Effector memory CD8-positive, alpha-beta T cell (primary cell): ENCODE data around the gene ADNP.
A peak's percentile ranks its signal among the peaks of the same experiment; 100 is the strongest.

Experiments
- ATAC-seq: fragments of 150-1000 bp; cut with Tn5 transposase; replicated peaks from 2 replicates; pipeline ENCODE4 v1.10.0; 2021; ENCODE audit warnings: mild to moderate bottlenecking, moderate library complexity
- DNase-seq, 3 experiments: peaks; one replicate each; pipeline ENCODE4 v3.0.0; 2021
- H3K27ac Mint-ChIP-seq, 2 donors: one replicate each; pipeline ENCODE4 v1.8.0; 2022; ENCODE audit warnings: mild to moderate bottlenecking in 2 of 2, mixed read lengths in 2 of 2, moderate library complexity in 2 of 2
- H3K27me3 Mint-ChIP-seq, 2 donors: one replicate each; pipeline ENCODE4 v1.8.0; 2022; ENCODE audit warnings: mixed read lengths in 2 of 2
- H3K36me3 Mint-ChIP-seq: one replicate; pipeline ENCODE4 v1.8.0; 2022; ENCODE audit warnings: mild to moderate bottlenecking, moderate library complexity, mixed read lengths; ENCODE audit not compliant: insufficient read depth
- H3K4me1 Mint-ChIP-seq, 2 donors: one replicate each; pipeline ENCODE4 v1.8.0; 2022; ENCODE audit warnings: low read depth in 2 of 2, mixed read lengths in 2 of 2
- H3K4me3 Mint-ChIP-seq, 2 donors: one replicate each; pipeline ENCODE4 v1.8.0; 2022; ENCODE audit warnings: mild to moderate bottlenecking in 2 of 2, mixed read lengths in 2 of 2, moderate library complexity in 2 of 2
- H3K9me3 Mint-ChIP-seq, 2 donors: one replicate each; pipeline ENCODE4 v1.8.0; 2022; ENCODE audit warnings: mixed read lengths in 2 of 2

ADNP gene

GRCh38 chr20:50909413-50909812, 21.8 kb downstream of the ADNP start:
- peaks cover 10% of the 10 kb centered on the region for H3K36me3 Mint-ChIP-seq
- H3K4me1 Mint-ChIP-seq, result peaks cover 47 to 78% of the 10 kb centered on the region in 2 donors
- ATAC-seq, result no peak

GRCh38 chr20:50904067-50904570, 27.1 kb downstream of the ADNP start:
- H3K36me3 Mint-ChIP-seq, result peaks cover 53% of the 10 kb centered on the region
- no peak for DNase-seq
- ATAC-seq, result no peak
- H3K4me3 Mint-ChIP-seq, result no peak overlapping the region
- no peaks in the 10 kb centered on the region for H3K27me3 Mint-ChIP-seq
- H3K27ac Mint-ChIP-seq, result peak overlapping the region; percentile 23 to 80
- no peaks in the 10 kb centered on the region for H3K9me3 Mint-ChIP-seq
- peaks cover 28 to 66% of the 10 kb centered on the region in 2 donors for H3K4me1 Mint-ChIP-seq

More at GRCh38 chr20:50909413-50909812, 21.8 kb downstream of the ADNP start:
- no peaks in the 10 kb centered on the region for H3K9me3 Mint-ChIP-seq
- H3K27me3 Mint-ChIP-seq, result no peaks in the 10 kb centered on the region
- DNase-seq, result no peak
- H3K4me3 Mint-ChIP-seq, result peak overlapping the region in 1 of 2 donors; percentile 3
- peak overlapping the region in 1 of 2 donors; percentile 35 for H3K27ac Mint-ChIP-seq

- peak overlapping the region in 1 of 2 donors; percentile 80 for H3K27ac Mint-ChIP-seq
- H3K4me3 Mint-ChIP-seq, result no peak overlapping the region
- H3K36me3 Mint-ChIP-seq, result peaks cover 58% of the 10 kb centered on the region
- H3K4me1 Mint-ChIP-seq, result peaks cover 28 to 60% of the 10 kb centered on the region in 2 donors
- H3K9me3 Mint-ChIP-seq, result no peaks in the 10 kb centered on the region
- DNase-seq (no peak), ATAC-seq (no peak)
- H3K27me3 Mint-ChIP-seq, result no peaks in the 10 kb centered on the region
Observed at GRCh38 chr20:50903353-50904051, 27.7 kb downstream of the ADNP start.

- ATAC-seq, result no peak
- Mint-ChIP-seq H3K27me3 (no peaks in the 10 kb centered on the region), H3K9me3 (no peaks in the 10 kb centered on the region), H3K36me3 (peaks cover 74% of the 10 kb centered on the region), H3K4me3 (no peak overlapping the region), H3K4me1 (peaks cover 21 to 50% of the 10 kb centered on the region in 2 donors), H3K27ac (peak overlapping the region; percentile 15 to 80)
- DNase-seq, result no peak
Observed at GRCh38 chr20:50901301-50901700, 29.9 kb downstream of the ADNP start.

GRCh38 chr20:50900261-50900660, 31.0 kb downstream of the ADNP start:
- Mint-ChIP-seq H3K4me1 (peaks cover 19 to 41% of the 10 kb centered on the region in 2 donors), H3K27ac (peak overlapping the region in 1 of 2 donors; percentile 80), H3K27me3 (no peaks in the 10 kb centered on the region), H3K36me3 (peaks cover 78% of the 10 kb centered on the region), H3K9me3 (no peaks in the 10 kb centered on the region), H3K4me3 (no peak overlapping the region)
- no peak for ATAC-seq
- no peak for DNase-seq

GRCh38 chr20:50898475-50898874, 32.8 kb downstream of the ADNP start:
- peaks cover 78% of the 10 kb centered on the region for H3K36me3 Mint-ChIP-seq
- DNase-seq (no peak), ATAC-seq (no peak)
- peaks cover 13 to 24% of the 10 kb centered on the region in 2 donors for H3K4me1 Mint-ChIP-seq
- peak overlapping the region; percentile 32 to 38 for H3K27ac Mint-ChIP-seq
- no peaks in the 10 kb centered on the region for H3K9me3 Mint-ChIP-seq
- H3K4me3 Mint-ChIP-seq, result no peak overlapping the region
- no peaks in the 10 kb centered on the region for H3K27me3 Mint-ChIP-seq

- Mint-ChIP-seq H3K27ac (peak overlapping the region; percentile 29 to 60), H3K9me3 (no peaks in the 10 kb centered on the region), H3K27me3 (no peaks in the 10 kb centered on the region), H3K4me3 (no peak overlapping the region), H3K36me3 (peaks cover 77% of the 10 kb centered on the region), H3K4me1 (peaks cover 13 to 14% of the 10 kb centered on the region in 2 donors)
- ATAC-seq (no peak), DNase-seq (no peak)
Observed at GRCh38 chr20:50895111-50895830, 36.0 kb downstream of the ADNP start.

GRCh38 chr20:50893620-50894019, 37.6 kb downstream of the ADNP start:
- DNase-seq (no peak), ATAC-seq (no peak)
- Mint-ChIP-seq H3K4me1 (peaks cover 14% of the 10 kb centered on the region in 2 donors), H3K27me3 (no peaks in the 10 kb centered on the region), H3K4me3 (no peak overlapping the region), H3K36me3 (peaks cover 71% of the 10 kb centered on the region), H3K9me3 (no peaks in the 10 kb centered on the region), H3K27ac (peak overlapping the region; percentile 12 to 55)

- peaks cover 72% of the 10 kb centered on the region for H3K36me3 Mint-ChIP-seq
- DNase-seq (no peak), ATAC-seq (no peak)
- peaks cover 13 to 14% of the 10 kb centered on the region in 2 donors for H3K4me1 Mint-ChIP-seq
- peak overlapping the region in 1 of 2 donors; percentile 12 for H3K27ac Mint-ChIP-seq
- no peak overlapping the region for H3K4me3 Mint-ChIP-seq
- H3K27me3 Mint-ChIP-seq, result no peaks in the 10 kb centered on the region
- H3K9me3 Mint-ChIP-seq, result no peaks in the 10 kb centered on the region
Observed at GRCh38 chr20:50892394-50892793, 38.8 kb downstream of the ADNP start.

- Mint-ChIP-seq H3K4me1 (peaks cover 12 to 17% of the 10 kb centered on the region in 2 donors), H3K9me3 (no peaks in the 10 kb centered on the region), H3K4me3 (no peak overlapping the region), H3K27ac (peak overlapping the region; percentile 16 to 55), H3K36me3 (peaks cover 63% of the 10 kb centered on the region), H3K27me3 (no peaks in the 10 kb centered on the region)
- DNase-seq, result no peak
- ATAC-seq, result no peak
Observed at GRCh38 chr20:50891138-50891537, 40.1 kb downstream of the ADNP start.

- peaks cover 43% of the 10 kb centered on the region for H3K36me3 Mint-ChIP-seq
- no peak overlapping the region for H3K4me3 Mint-ChIP-seq
- ATAC-seq, result no peak
Observed at GRCh38 chr20:50887576-50887975, 43.7 kb downstream of the ADNP start.

GRCh38 chr20:50886184-50886790, 45.0 kb downstream of the ADNP start:
- ATAC-seq, result no peak
- H3K4me3 Mint-ChIP-seq, result no peak overlapping the region
- H3K9me3 Mint-ChIP-seq, result no peaks in the 10 kb centered on the region
- peaks cover 3 to 4% of the 10 kb centered on the region in 2 donors for H3K4me1 Mint-ChIP-seq
- H3K27me3 Mint-ChIP-seq, result no peaks in the 10 kb centered on the region
- no peak for DNase-seq
- peaks cover 31% of the 10 kb centered on the region for H3K36me3 Mint-ChIP-seq
- H3K27ac Mint-ChIP-seq, result no peak overlapping the region

More at GRCh38 chr20:50887576-50887975, 43.7 kb downstream of the ADNP start:
- Mint-ChIP-seq H3K27ac (no peak overlapping the region), H3K9me3 (no peaks in the 10 kb centered on the region), H3K4me1 (peaks cover 6 to 9% of the 10 kb centered on the region in 2 donors), H3K27me3 (no peaks in the 10 kb centered on the region)
- DNase-seq, result no peak

GRCh38 chr20:50885781-50886180, 45.5 kb downstream of the ADNP start:
- ATAC-seq (no peak), DNase-seq (no peak)
- Mint-ChIP-seq H3K9me3 (no peaks in the 10 kb centered on the region), H3K27me3 (no peaks in the 10 kb centered on the region), H3K27ac (peak overlapping the region; percentile 28 to 46), H3K4me3 (no peak overlapping the region), H3K4me1 (peaks cover 3 to 4% of the 10 kb centered on the region in 2 donors), H3K36me3 (peaks cover 26% of the 10 kb centered on the region)
